KG1 (cell line): ENCODE data around the gene DCAF16.
"Not testable (repeated sequence)": the region's sequence is repeated elsewhere in the genome, so short reads cannot be mapped to it uniquely, and the experiment has no call there.

Experiments
- DNase-seq: peaks from one replicate; lab custom pipeline; 2025; lab: John Stamatoyannopoulos, UW

Gene DCAF16

DNA sequence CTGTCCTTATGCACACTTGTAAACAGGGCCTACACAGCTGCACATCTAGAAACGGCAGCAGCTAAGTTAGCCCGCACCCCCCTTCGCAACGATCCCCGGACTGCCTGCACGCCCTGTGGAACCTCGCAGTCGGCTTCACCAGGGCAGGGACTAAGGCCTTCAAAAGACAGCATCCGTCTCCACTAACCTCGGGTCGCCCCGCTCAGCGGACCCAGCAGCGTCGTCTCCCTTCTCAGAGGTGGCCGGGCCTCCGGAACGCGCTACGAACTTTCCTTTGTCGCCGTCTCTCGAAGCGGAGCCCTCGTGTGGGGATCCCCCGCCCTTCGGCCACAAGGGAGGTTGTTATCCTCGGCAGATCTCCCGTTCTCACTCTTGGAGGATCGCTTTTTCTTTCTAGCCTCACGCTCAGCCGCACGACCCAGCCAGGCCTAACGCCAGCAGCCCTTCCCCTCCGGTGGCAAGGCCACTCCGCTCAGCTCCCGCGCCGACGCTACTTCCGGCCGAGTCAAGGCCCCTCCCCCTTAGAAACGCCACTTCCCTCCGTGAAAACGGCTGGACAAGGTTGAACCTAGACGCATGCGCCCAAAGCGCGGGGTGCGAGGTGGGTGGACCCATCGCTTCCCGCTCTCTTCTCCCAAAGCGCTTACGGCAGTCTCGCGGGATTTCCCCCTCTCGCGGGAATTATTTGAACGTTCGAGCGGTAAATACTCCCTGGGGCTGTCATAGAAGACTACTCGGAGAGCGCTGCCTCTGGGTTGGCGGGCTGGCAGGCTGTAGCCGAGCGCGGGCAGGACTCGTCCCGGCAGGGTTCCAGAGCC lies at the start of gene DCAF16, which contains the start of gene NCAPG:
TSS of gene DCAF16 (minus strand) at position 498 of the 818 bp plus-strand sequence. CDS start 6,616 bp downstream, outside the sequence.
TSS of gene NCAPG (plus strand) at position 720 of the 818 bp plus-strand sequence. CDS start 99 bp downstream, outside the sequence.
- DNase-seq: peak; percentile 99

DNA sequence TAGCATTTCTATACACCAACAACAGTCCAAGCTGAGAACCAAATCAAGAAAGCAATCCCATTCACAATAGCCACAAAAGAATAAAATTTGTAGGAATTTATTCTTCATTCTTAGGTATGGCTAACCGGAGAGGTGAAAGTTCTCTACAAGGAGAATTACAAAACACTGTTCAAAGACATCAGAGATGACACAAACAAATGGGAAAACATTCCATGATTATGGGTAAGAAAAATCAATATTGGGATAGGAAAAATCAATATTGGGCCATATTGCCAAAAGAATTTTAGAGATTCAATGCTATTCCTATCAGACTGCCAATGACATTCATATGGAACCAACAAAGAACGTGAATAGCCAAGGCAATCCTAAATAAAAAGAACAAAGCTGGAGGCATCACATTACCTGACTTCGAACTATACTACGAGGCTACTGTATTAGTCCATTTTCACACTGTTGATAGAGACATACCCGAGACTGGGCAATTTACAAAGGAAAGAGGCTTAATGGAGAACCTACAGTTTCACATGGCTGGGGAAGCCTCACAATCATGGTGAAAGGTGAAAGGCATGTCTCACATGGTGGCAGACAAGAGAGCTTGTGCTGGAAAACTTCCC lies 49.3 kb upstream of the DCAF16 start:
- no peak for DNase-seq

DNA sequence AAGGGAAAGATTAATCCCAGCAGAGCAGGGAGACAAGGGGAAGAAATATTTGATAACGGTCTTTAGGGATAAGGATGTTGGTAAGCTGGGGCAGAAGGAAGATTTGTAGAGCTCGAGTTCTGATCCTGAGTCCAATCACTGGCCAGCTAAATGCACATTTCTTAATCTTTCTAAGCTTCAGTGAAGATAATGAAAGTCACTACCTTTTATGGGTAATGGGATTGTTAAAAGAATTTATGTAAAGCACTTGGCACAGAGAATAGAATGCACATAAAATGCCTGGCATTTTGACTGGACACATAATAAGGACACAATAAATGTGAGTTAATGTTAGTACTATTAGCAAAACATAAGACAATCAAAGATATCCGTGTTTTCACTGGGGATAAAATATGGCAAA lies 43.5 kb upstream of the DCAF16 start:
- no peak for DNase-seq

DNA sequence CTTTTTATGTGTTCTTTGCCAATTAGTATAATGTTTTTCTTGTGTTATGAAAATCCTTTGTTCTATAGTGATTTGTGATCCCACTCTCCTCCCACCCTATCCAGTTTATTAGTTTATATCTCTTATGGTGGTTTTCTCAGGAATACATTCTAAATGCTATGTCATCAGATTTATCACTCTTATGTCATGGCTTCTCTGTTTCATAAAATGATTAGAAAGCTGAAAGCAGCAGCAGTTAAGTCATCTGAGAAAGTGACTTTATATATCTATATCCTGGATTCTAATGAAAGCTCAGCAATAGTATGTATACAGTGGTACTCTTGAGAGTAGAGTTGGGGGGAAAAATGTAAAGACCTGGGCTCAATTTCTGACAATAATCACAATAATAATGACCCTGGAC lies 41.4 kb upstream of the DCAF16 start:
- DNase-seq: no peak

DNA sequence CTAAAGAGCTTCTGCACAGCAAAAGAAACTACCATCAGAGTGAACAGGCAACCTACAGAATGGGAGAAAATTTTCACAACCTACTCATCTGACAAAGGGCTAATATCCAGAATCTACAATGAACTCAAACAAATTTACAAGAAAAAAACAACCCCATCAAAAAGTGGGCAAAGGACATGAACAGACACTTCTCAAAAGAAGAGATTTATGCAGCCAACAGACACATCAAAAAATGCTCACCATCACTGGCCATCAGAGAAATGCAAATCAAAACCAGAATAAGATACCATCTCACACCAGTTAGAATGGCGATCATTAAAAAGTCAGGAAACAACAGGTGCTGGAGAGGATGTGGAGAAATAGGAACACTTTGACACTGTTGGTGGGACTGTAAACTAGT lies 39.7 kb upstream of the DCAF16 start:
- not testable (repeated sequence) for DNase-seq

DNA sequence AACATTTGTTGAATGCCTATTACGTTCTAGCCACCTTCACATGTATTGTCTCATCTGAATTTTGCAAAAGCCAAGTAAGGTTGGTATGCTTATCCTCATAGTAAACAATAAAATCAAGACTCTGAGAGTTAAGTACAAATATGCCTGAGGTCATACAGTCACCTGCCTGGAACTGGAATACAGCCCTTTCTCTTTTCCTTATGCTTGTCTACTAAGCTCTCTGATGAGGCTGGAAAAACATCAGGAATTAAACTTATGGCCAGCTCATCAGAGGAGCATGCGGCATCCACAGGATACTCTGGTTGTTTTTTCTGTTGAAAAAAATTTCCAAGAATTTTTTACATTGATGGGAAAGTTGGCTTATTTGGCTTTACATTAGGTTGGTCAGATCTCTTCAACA lies 35.7 kb upstream of the DCAF16 start:
- DNase-seq: no peak

DNA sequence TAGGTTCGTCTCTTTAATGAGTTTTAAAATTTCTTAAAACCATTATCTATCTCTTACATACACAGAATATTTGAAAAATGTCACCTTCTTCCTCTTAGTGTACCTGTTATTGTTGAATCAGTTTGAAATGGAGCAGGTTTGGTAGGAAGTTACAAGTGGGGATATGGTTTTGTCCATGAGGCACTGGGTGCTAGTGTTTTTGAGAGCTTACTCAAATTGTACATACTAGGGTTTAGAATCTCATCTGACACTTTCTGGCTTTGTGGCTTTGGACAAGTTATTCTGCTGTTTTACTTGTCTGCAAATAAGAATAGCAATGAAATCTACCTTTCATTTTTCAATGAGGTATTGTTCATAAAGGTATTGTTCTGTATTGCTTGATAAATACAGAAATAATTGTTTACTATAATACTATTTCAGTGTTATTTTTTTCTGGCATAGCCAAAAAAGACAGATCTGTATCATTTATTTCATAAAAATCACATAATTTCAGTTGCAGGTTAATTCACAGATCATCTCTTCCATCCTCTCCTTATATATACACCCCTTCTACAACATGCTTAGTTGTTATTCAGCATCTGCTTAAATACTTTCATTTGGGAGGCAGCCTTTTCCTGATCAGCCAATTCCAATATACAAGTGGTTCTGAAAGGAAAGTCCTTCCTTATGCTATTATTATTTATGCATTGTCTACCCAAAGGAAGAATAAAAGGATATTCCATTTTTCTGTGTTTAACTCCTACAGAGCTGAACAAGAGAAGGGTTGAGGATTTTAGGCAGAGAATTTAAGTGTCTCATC lies 13.5 kb upstream of the DCAF16 start:
- no peak for DNase-seq

DNA sequence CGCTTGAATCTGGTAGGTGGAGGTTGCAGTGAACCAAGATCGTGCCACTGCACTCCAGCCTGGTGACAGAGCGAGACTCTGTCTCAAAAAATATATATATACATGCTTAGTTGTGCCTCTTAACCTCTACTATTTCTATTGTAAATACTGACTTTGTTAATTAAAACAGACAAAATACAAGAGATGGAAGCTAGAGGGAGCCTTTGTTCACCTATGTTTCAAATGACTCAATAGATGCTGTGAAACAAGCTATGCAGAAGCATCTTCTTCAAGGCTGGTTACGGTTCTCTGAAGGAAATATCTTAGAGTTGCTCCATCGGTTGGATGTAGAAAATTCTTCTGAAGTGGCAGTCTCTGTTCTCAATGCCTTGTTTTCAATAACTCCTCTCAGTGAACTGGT lies 6.5 kb upstream of the DCAF16 start:
- DNase-seq: no peak

DNA sequence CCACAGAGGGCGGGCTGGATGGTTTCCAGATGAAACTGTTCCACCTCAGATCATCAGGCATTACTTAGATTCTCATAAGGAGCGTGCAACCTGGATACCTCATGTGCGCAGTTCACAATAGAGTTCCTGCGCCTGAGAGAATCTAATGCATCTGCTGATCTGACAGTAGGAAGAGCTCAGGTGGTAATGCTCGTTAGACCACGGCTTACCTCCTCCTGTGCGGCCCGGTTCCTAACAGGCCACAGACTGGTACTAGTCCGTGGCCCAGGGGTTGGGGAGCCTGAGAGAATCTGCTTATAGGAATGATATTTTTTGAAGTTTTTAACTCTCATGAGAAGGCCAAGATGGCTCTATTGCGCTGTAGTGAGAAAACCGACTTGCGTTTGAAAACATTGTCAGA lies 5.6 kb upstream of the DCAF16 start:
- DNase-seq: no peak

DNA sequence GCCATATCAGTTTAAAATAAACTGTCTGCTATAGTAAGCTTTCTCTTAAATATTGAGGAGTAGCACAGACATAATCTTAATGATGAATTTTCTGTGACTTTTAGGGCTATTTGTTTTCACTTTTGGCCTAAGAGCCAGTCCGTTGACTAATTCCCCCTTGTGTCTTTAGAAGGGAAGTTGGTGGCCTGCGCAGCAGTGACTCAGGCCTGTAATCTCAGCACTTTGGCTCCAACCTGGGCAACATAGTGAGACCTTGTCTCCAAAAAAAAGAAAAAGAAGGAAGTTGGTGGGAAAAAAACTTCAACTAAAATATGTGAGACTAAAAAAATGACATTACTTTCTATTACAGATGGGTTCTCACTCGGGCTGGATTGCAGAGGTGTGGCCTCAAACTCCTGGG lies 3.6 kb upstream of the DCAF16 start:
- DNase-seq: no peak

DNA sequence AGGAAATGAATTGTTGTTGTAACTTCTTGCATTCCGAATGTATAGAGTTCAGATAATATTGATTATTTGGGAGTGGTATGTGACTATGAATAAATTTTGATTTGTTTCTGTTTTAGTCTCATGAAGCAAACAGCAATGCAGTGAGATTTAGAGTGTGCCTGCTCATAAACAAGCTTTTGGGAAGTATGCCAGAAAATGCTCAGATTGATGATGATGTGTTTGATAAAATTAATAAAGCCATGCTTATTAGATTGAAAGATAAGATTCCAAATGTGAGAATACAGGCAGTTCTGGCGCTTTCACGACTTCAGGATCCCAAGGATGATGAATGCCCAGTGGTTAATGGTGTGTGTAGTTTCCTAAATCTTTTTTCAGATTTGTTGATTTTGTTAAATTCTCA lies 2.2 kb upstream of the DCAF16 start:
- DNase-seq: no peak

DNA sequence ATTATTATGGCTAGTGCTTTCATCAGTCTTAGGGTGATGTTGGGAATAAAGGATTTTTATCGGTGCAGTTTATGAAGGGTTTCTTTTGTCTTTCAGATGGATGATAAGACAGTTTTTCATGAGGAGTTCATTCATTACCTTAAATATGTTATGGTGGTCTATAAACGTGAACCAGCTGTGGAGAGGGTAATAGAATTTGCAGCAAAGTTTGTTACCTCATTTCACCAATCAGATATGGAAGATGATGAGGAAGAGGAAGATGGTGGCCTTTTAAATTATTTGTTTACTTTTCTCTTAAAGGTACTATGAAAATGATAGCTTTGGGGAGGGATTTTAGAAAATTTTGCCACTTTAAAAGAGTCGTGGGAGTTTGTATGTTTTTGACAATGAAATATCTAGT lies 1.6 kb upstream of the DCAF16 start:
- no peak for DNase-seq

DNA sequence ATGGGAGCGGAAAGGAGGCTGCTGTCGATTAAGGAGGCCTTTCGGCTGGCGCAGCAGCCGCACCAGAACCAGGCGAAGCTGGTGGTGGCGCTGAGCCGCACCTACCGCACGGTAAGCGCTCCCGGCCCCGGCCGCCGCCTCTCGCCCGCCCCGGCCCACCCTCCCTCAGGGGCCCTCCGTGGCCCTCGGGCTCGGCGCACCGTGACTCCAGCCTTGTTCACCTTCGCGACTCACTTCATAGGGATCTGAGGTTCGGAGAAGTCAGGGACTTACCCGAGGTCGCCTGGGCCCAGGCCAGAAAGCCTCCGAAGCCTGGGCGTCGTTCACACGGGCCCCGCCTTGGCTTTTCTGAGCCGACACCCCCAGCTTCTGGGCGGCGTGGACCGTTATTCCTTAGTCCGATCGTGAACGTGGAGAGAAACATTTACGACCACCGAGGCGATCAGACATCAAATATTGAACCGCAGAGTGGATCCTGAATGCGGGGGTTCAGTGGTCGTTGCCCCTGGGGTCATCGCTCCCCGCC lies 584 bp upstream of the DCAF16 start:
- DNase-seq: no peak

DNA sequence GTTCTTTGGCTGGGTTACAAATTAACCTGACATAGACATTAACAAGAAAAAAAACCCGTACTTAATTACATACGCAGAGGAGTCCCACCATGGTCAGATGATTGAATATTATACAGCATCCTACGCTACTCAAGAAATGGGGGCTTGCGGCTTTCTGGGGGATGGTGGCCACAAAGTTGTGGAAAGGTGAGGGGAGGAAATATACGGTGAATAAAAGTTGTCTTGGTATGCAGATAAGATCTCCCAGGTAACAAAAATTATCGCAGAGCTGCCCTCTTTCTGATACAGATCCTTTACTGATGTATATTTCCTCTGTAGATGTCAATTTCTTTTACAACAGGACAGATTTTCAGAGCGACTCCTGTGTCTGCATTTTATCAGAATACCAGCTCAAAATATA lies 890 bp downstream of the DCAF16 start:
- DNase-seq: no peak

DNA sequence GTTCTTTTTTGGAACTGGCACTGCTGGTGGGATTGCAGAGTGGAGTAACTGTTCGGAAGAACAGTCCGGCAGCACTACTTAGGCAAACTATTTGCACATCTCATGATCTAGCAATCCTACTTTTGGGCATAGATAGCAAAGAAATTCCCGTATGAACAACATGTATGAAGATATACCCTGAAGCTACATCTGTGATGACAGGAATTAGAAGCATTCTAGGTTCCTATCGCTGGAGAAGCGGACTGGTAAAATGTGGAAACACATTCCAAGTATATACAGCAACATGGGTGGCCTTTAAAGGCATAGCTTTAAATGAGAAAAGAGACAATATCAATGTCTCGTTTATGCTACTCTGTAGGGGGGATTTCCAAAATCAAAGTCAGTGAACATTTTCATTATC lies 3.1 kb downstream of the DCAF16 start:
- no peak for DNase-seq

DNA sequence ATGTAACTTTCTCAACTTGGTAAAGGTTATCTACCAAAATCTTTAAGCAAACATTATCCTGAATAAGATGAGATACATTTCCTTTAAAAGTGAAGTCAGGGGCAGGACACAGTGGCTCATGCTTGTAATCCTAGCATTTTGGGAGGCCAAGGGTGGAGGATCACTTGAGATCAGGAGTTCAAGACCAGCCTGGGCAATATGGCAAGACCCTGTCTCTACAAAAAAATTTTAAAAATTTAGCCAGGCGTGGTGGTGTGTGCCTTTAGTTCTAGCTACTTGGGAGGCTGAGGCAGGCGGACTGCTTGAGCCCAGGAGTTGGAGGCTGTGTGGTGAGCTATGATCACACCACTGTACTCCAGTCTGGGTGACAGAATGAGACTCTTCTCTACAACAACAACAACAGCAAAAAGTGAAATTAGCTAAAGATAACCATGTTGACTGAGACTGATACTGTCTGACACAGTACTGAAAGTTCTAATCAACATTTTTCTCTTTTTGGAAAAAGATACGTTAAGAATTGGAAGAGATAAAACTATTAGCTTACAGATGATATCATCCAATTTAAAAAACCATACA lies 4.9 kb downstream of the DCAF16 start:
- no peak for DNase-seq

DNA sequence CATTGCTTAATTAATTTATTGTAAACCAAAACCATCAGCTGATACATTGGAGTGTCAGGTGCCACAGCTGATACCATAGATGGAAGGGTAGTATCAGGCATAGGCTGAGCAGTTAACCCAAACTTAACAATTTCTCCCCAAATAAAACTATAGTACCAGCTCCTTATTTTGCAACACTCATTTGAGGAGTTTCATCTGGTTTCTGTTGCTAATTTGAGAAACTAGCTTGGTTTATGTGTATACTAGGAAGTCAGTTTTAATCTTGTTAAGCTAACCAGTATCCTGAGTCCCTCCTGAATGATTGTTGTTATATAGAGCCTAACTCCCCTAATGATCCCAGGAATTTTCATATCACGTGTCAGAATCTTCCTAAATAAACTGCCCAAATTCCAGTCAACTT lies 12.7 kb downstream of the DCAF16 start:
- DNase-seq: no peak

DNA sequence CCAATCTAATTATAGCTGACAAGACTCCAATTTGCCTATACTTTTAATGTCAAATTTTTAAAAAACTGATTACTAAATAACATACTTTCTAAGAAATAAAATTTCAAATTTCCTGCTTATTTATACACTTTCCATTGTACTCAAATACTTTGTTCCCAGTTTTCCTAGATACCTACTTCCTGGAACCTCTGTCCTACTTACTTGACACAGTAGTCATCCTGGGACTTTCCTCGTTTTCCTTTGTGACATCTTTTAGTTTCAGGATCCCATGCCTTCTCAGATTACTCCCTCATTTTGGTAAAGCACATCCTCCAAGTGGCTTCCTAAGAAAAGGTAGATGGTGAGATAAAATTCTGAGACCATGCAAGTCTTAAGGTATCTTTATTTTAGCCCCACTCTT lies 15.8 kb downstream of the DCAF16 start:
- DNase-seq: no peak

DNA sequence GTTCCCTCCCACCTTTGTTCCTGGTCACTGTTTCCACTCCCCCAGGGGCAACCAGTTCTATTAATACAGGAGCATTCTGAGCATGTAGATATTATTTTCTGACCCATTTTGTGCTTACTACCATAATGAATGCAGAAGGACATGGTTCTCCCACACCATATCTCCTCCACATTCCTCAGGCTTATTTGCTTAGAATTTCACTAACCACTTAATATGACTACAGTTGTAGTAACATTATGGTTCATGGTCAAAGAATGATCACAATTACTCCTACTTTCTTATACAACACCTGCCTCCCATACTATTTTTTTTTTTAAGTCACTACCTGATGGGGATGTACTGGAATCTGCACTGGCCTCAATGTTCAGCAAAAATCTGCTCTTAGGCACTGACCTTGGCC lies 21.6 kb downstream of the DCAF16 start:
- no peak for DNase-seq

DNA sequence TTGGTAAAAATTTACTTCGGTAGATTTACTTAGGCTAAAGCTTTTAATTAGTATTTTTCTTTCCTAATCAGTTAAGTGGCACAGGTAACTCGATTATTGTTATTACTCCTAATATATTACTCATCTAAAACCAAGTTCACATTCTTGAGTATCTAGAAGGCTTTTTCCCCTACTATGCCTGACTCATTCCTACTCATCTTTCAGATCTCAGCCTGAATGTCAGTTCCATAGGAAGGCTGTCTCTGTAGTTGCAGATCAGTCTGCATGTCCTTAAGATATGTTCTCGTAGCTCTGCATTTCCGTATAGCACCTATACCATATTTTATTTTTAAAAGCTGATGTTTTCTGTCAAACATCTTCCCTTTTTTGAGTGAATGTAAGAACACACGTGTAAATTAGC lies 23.2 kb downstream of the DCAF16 start:
- no peak for DNase-seq

DNA sequence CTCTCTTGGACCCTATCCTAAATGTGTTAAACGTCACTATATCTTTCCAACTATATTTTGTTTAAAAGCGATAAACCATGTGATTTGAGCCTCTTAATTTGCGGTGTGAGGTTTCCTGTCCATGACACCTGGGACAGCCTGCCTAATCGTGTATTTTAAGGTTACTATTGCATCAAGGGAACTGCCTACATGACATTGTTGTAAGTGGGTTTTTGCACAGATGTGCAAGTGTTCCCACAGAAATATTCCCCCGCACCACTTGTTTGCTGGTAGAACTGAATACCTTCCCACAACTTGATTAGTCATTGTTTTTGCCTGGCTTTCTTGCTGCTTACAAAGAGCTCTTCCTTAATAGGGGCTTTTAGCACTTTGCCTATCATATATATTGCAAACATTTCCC lies 24.0 kb downstream of the DCAF16 start:
- DNase-seq: no peak

DNA sequence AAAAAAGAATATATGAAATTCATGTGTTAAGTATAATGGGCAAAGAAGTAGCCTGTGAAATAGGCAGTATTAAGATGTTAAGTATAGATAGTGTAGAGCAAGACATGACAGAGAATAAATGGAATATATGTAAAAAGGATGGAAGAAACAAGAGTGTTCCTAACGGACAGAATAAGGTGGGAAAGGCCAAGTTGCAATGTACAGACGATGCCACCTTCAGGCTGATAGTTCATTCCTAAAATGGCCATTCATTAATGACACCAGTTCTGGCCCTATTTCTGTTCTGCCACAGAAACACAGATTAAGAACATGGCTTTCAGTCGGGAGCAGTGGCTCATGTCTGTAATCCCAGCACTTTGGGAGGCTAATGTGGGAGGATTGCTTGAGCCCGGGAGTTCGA lies 24.7 kb downstream of the DCAF16 start:
- DNase-seq: no peak
